T-helper 1 cell treated with Interleukin-12 subunit alpha and Interleukin-12 subunit beta and Interleukin-4 antibody, amounts not matched to agents 30 μg/mL and 1 μg/mL, for 36 hours (primary cell): ENCODE results near the gene GNG5.
"Not testable (repeated sequence)": the region's sequence is repeated elsewhere in the genome, so short reads cannot be mapped to it uniquely, and the experiment has no call there.

Experiments
- H3K27ac Mint-ChIP-seq: one replicate; pipeline ENCODE4 v1.8.0; 2021; ENCODE audit warnings: mild to moderate bottlenecking, mixed read lengths
- H3K27me3 Mint-ChIP-seq: one replicate; pipeline ENCODE4 v1.8.0; 2021; ENCODE audit warnings: low read depth, mixed read lengths
- H3K36me3 Mint-ChIP-seq: one replicate; pipeline ENCODE4 v1.8.0; 2021; ENCODE audit warnings: low read depth, mixed read lengths
- H3K4me1 Mint-ChIP-seq: one replicate; pipeline ENCODE4 v1.8.0; 2021; ENCODE audit warnings: low read depth, mixed read lengths
- H3K4me3 Mint-ChIP-seq: one replicate; pipeline ENCODE4 v1.8.0; 2021; ENCODE audit warnings: mild to moderate bottlenecking, moderate library complexity, mixed read lengths
- H3K9me3 Mint-ChIP-seq: one replicate; pipeline ENCODE4 v1.8.0; 2021; ENCODE audit warnings: mixed read lengths

GNG5 gene

DNA sequence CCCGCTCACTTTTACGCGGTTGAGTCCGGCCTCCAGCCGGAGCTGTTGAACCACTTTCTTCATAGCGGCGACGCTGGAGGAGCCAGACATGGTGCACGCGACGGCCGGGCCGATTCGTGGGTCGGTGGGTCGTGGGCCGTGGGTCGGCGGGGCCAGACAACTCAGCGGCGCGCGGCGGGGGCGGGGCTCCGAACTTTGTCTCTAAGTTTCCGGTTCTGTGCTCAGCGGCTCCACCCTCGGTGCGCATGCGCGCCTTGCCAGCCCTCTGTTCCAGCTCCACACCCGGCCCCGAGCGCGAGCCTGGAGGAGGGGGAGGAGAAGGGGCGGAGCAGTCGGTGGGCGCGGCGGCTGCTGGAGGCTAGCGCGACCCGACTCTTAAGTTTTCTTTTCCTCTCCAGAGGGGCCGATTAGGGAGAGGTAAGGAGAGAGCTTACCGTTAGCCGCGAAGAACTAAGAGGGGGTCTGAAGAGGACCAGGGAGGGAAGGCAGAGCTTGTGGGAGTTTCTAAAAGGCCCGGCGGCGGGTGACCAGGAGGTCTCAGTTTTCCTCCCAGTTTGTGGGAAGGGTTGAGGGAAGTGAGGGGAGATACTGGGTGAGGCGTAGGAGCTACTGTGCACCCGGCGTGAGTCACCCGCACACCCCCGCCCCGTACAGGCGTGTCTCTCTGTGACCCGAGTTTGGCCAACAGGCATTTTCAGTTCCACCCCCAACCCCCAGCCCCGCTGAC lies at the start of gene GNG5, which contains the start of gene SPATA1:
TSS of gene GNG5 (minus strand) at position 580 of the 727 bp plus-strand sequence. CDS start at position 90, 490 bp downstream.
TSS of gene SPATA1 (plus strand) at position 385 of the 727 bp plus-strand sequence. CDS start 9,974 bp downstream, outside the sequence.
- peaks cover 17% of the 10 kb centered on the region for H3K9me3 Mint-ChIP-seq
- peak within 1 kb of the TSS; percentile 99 for H3K27ac Mint-ChIP-seq
- no peaks in the 10 kb centered on the region for H3K27me3 Mint-ChIP-seq
- H3K36me3 Mint-ChIP-seq: peaks cover 31% of the 10 kb centered on the region
- peaks cover 31% of the 10 kb centered on the region for H3K4me1 Mint-ChIP-seq
- peak within 1 kb of the TSS; percentile 97 for H3K4me3 Mint-ChIP-seq

DNA sequence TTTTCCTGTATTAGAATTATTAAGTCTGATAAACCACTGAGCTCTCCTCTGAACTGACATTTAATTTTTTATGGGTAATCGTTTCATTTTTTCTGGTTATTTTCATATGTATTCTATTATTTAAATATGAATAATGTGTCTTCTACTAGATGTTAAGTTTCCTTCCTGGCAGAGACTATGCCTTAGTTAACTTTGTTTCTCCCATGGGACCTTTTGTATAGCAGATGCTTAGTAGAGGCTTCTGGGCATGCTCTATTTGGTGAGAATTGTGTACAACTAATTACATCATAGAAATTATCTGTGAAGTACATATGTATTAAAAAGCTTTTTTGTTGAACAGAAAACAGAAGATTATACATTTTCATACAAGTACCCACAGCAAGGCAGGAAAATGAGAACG lies 44.4 kb upstream of the GNG5 start:
- Mint-ChIP-seq H3K4me3 (no peak overlapping the region), H3K9me3 (no peaks in the 10 kb centered on the region), H3K27me3 (no peaks in the 10 kb centered on the region), H3K4me1 (peaks cover 2% of the 10 kb centered on the region), H3K27ac (no peak overlapping the region), H3K36me3 (peaks cover 17% of the 10 kb centered on the region)

DNA sequence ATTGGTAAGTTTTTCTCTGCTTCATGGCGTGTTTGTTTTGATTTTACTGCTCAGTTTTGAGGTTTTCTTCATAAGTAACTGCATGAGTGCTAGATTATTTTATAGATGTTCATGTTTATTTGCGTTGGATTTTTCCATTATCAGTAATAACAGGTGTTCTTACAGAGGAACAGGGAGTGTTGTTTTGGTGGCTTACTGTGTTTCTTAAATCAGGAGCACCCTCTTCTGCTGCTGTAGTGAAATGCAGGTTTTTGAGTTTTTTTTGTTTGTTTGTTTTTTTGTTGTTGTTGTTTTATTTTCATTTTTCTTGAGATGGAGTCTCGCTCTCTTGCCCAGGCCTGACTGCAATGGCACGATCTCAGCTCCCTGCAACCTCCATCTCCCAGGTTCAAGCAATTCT lies 35.3 kb upstream of the GNG5 start:
- no peaks in the 10 kb centered on the region for H3K27me3 Mint-ChIP-seq
- no peak overlapping the region for H3K27ac Mint-ChIP-seq
- peaks cover 22% of the 10 kb centered on the region for H3K4me1 Mint-ChIP-seq

DNA sequence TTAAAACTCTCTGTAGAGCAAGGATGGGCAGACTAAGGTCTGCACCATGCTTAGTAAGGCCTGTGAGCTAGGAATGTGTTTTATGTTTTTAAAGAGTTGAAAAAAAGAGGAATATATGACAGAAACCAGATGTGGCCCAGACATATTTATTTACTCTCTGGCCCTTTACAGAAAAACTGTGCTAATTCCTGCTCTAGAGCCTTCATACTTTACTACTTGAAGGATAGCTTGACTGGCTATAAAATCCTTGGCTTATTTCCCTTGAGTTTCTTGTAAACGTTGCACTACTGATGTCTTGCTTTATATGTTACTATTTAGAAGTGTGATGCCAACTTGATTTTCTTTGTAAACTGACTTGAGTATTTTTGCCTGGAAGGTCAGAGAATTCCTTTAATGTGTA lies 34.4 kb upstream of the GNG5 start:
- H3K27ac Mint-ChIP-seq: no peak overlapping the region
- no peak overlapping the region for H3K4me3 Mint-ChIP-seq
- no peaks in the 10 kb centered on the region for H3K27me3 Mint-ChIP-seq
- H3K36me3 Mint-ChIP-seq: peaks cover 14% of the 10 kb centered on the region
- peaks cover 22% of the 10 kb centered on the region for H3K4me1 Mint-ChIP-seq
- H3K9me3 Mint-ChIP-seq: no peaks in the 10 kb centered on the region

More for the DNA sequence above, 35.3 kb upstream of the GNG5 start:
- H3K4me3 Mint-ChIP-seq: no peak overlapping the region
- H3K36me3 Mint-ChIP-seq: peaks cover 14% of the 10 kb centered on the region
- no peaks in the 10 kb centered on the region for H3K9me3 Mint-ChIP-seq

DNA sequence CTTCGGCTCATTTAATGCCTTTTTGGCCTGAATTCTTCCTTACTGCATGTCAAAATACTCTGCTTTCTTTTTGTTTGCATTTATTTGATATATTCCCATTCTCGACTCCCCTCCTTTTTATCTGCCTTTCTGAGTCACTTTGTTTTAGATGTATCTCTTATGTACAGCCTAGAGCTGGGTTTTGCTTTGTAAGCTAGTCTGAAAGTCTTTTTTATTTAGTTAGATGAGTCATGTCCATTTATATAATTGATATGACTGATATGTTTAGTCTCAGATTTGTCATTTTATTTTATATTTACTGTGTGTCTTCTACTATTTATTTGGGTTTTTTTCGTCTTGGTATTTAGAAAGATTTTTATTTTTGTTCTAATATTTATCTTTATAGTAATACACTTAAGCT lies 33.6 kb upstream of the GNG5 start:
- H3K27me3 Mint-ChIP-seq: no peaks in the 10 kb centered on the region
- H3K27ac Mint-ChIP-seq: no peak overlapping the region
- H3K36me3 Mint-ChIP-seq: peaks cover 15% of the 10 kb centered on the region
- H3K4me3 Mint-ChIP-seq: no peak overlapping the region
- H3K9me3 Mint-ChIP-seq: no peaks in the 10 kb centered on the region
- peaks cover 22% of the 10 kb centered on the region for H3K4me1 Mint-ChIP-seq

DNA sequence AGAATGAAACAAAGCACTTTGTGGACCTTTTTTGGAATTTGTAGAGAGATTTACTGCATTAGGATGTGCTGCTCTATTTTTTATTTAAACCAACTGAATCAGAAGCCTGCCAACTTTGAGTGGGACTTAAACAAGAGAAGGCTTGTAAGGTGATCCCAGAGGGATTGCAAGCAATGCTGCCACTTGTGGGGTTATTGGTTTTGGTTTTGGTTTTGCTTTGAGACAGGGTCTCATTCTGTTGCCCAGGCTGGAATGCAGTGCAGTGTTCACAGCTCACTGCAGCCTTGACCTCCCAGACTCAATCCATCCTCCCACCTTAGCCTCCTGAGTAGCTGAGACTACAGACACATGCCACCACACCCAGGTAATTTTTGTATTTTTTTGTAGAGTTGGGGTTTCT lies 32.2 kb upstream of the GNG5 start:
- Mint-ChIP-seq H3K4me1 (peaks cover 22% of the 10 kb centered on the region), H3K27ac (peak overlapping the region; percentile 47), H3K36me3 (peaks cover 13% of the 10 kb centered on the region)

DNA sequence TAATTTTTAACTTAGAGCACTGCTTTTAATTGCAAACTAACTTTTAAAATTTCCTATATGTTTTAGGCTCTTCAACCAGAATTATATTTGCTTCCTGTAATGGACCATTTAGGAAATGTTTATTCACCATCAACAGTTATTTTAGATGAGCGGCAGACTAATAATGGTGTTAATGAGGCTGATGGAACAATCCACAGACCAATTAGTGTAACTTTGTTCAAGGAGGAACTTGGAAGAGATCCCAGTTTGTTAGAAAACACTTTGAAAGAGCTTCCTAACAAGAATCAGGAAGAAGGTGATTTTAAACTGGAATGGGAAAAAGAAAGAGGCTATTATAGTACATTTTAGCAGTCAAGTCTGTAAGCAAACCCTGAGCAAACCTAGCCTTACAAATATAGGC lies 19.4 kb upstream of the GNG5 start:
- H3K36me3 Mint-ChIP-seq: no peaks in the 10 kb centered on the region
- no peaks in the 10 kb centered on the region for H3K9me3 Mint-ChIP-seq
- no peak overlapping the region for H3K4me3 Mint-ChIP-seq
- H3K27me3 Mint-ChIP-seq: no peaks in the 10 kb centered on the region
- H3K4me1 Mint-ChIP-seq: no peaks in the 10 kb centered on the region
- H3K27ac Mint-ChIP-seq: no peak overlapping the region

More for the DNA sequence above, 32.2 kb upstream of the GNG5 start:
- Mint-ChIP-seq H3K27me3 (no peaks in the 10 kb centered on the region), H3K4me3 (no peak overlapping the region), H3K9me3 (no peaks in the 10 kb centered on the region)

DNA sequence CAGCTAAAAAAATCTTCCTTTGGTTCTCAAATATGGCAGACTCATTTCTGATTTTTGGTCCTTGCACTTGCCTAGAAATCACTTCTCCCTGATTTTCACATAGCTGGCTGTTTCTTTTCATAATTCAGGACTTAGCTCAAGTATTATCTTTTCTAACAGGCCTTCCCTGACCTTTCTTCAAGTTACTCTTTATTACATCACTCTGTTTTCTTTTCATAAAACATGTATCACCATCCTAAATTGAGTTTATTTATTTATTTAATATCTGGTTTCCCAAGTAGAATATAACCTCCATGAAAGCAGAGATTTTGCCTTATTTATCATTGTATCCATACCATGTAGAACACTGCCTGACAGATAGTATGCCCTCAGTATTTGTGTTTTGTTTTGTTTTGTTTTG lies 18.2 kb upstream of the GNG5 start:
- H3K27ac Mint-ChIP-seq: no peak overlapping the region
- H3K36me3 Mint-ChIP-seq: no peaks in the 10 kb centered on the region
- H3K4me1 Mint-ChIP-seq: no peaks in the 10 kb centered on the region
- no peaks in the 10 kb centered on the region for H3K27me3 Mint-ChIP-seq
- no peak overlapping the region for H3K4me3 Mint-ChIP-seq
- no peaks in the 10 kb centered on the region for H3K9me3 Mint-ChIP-seq

DNA sequence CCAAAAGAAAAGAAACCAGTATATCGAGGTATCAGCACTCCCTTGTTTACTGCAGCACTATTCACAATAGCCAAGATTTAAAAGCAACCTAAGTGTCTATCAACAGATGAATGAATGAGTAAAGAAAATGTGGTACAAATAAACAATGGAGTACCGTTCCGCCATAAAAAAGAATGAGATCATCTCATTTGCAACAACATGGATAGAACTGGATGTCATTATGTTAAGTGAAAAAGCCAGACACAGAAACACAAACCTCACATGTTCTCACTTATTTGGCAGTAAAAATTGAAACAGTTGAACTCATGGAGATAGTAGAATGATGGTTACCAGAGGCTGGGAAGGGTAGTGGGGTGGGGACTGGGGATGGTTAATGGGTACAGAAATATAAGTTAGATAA lies 4.3 kb upstream of the GNG5 start:
- no peak overlapping the region for H3K4me3 Mint-ChIP-seq
- H3K9me3 Mint-ChIP-seq: peaks cover 17% of the 10 kb centered on the region
- H3K27ac Mint-ChIP-seq: no peak overlapping the region
- H3K36me3 Mint-ChIP-seq: peaks cover 17% of the 10 kb centered on the region
- H3K4me1 Mint-ChIP-seq: peaks cover 3% of the 10 kb centered on the region
- no peaks in the 10 kb centered on the region for H3K27me3 Mint-ChIP-seq

DNA sequence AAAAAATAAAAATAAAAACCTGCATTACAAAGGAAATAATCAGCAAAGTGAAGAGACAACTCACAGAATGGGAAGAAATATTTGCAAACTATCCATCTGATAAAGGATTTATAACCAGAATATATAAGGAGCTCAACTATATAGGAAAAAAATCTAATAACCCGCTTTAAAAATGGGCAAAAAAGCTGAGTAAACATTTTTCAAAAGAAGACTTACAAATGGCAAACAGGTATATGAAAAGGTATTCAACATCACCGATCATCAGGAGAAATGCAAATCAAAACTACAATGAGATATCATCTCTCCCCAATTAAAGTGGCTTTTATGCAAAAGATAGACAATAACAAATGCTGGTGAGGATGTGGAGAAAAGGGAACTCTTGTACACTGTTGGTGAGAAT lies 3.8 kb upstream of the GNG5 start:
- peaks cover 17% of the 10 kb centered on the region for H3K9me3 Mint-ChIP-seq
- peaks cover 17% of the 10 kb centered on the region for H3K36me3 Mint-ChIP-seq
- no peaks in the 10 kb centered on the region for H3K27me3 Mint-ChIP-seq
- H3K27ac Mint-ChIP-seq: no peak overlapping the region
- H3K4me1 Mint-ChIP-seq: peaks cover 6% of the 10 kb centered on the region
- no peak overlapping the region for H3K4me3 Mint-ChIP-seq

DNA sequence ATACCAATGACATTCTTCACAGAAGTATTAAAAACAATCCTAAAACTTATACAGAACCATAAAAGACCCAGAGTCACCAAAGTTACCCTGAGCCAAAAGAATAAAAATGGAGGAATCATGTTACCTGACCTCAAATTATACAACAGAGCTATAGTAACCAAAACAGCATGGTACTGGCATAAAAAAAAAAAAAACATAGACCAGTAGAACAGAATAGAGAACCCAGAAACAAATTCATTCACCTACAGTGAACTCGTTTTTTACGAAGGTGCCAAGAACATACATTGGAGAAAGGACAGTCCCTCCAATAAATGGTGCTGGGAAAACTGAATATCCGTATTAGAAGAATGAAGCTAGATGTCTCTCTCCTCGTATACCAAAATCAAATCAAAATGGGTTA lies 2.6 kb upstream of the GNG5 start:
- peaks cover 20% of the 10 kb centered on the region for H3K36me3 Mint-ChIP-seq
- H3K4me3 Mint-ChIP-seq: no peak overlapping the region
- H3K9me3 Mint-ChIP-seq: peaks cover 17% of the 10 kb centered on the region
- H3K27me3 Mint-ChIP-seq: no peaks in the 10 kb centered on the region
- no peak overlapping the region for H3K27ac Mint-ChIP-seq
- H3K4me1 Mint-ChIP-seq: peaks cover 16% of the 10 kb centered on the region

DNA sequence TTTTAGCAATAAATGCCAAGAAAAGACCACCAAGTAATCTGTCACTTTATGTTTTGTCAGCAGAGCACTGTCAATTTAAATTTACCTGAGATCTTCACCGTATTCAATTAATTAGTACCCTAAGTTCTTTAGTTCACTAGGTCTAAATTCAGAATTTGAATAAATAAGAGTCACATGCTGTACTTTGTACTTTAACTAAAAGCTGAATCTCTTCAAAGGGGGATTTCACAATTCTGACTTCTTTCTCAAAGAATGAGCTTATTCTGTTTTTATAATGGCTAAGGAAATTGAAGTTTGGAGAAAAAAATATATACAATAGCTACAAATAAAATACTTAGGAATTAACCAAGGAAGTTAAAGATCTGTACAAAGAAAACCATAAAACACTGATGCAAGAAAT lies 2.1 kb upstream of the GNG5 start:
- Mint-ChIP-seq H3K4me1 (peaks cover 20% of the 10 kb centered on the region), H3K4me3 (peak overlapping the region; percentile 40), H3K36me3 (peaks cover 20% of the 10 kb centered on the region), H3K9me3 (peaks cover 17% of the 10 kb centered on the region), H3K27ac (peak overlapping the region; percentile 36), H3K27me3 (no peaks in the 10 kb centered on the region)

DNA sequence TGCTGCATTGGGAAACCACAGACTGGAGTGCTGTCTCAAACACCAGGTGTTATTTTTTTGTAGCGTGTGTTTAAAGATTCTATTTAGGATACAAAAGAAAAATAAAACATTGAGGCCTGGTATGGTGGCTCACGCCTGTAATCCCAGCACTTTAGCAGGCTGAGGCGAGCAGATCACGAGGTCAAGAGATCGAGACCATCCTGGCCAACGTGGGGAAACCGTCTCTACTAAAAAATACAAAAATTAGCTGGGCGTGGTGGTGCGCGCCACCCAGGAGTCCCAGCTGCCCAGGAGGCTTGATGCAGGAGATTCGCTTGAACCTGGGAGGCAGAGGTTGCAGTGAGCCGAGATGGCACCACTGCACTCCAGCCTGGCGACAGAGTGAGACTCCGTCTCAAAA lies 1.5 kb upstream of the GNG5 start:
- H3K36me3 Mint-ChIP-seq: peaks cover 23% of the 10 kb centered on the region
- H3K27ac Mint-ChIP-seq, H3K27me3 Mint-ChIP-seq, H3K4me3 Mint-ChIP-seq: not testable (repeated sequence)
- H3K4me1 Mint-ChIP-seq: peaks cover 25% of the 10 kb centered on the region
- peaks cover 17% of the 10 kb centered on the region for H3K9me3 Mint-ChIP-seq

DNA sequence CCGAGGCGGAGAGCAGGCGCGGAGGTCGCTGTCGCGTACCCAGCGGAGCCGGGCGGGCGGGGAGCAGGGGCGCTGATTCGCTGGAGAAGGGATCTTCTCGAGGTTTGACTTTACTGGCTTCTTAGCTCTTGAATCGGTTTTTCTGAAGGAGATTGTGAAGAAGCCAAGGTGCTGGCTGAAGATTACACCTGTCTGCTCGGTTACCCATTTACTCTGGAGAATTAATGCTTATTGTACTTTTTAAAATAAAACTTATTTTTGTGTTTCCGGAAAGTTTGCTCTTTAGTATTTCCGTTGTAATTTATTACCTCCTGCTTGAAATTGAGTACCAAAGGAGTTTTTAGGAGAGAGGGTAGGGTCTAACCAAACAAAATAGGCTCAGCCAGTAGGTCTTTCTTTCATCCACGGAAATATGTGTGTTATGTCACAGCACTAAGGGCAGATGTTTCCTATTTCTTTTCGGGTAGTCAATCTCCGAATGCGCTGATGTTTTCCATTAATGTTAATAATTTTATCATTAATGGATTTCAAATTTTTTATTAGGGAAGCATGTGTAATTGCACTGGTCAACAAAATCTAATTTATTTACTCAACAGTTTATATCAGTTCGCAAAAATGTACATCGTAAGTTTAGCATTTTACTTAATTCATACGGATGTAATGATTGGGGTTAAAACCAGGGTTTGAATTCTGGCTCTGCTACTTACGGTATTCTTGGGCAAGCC lies 510 bp upstream of the GNG5 start:
- Mint-ChIP-seq H3K4me1 (peaks cover 25% of the 10 kb centered on the region), H3K9me3 (peaks cover 17% of the 10 kb centered on the region), H3K4me3 (peak overlapping the region; percentile 94), H3K27me3 (no peaks in the 10 kb centered on the region), H3K36me3 (peaks cover 23% of the 10 kb centered on the region), H3K27ac (peak overlapping the region; percentile 99)

DNA sequence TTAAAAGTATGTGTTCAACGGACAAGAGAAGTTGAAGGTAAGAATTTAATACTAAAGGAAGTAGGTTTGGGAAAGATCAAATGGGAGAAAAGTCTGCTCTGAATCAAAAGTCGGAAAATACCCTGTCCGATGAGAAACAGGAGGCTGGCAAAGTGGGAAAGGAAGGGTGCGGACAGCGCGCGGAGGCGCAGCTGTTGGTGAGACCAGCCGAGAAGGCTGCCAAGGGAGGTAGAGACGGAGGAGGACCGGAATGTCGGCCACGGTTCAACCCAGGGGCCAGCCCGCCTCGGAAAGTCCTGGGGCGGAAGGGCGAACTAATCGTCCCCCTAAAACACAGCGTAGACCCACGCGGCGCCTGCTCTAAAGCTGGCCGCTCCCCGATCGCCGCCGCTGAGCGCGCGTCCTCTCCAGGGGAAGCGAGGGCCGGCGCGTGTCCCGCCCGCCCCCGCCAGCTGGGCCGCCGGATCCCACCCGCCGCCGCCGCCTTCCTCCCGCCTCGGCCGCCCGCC lies 834 bp downstream of the GNG5 start:
- Mint-ChIP-seq H3K36me3 (peaks cover 29% of the 10 kb centered on the region), H3K4me1 (peaks cover 35% of the 10 kb centered on the region)

More for the DNA sequence above, 834 bp downstream of the GNG5 start:
- peaks cover 14% of the 10 kb centered on the region for H3K9me3 Mint-ChIP-seq
- H3K4me3 Mint-ChIP-seq: peak overlapping the region; percentile 97
- H3K27me3 Mint-ChIP-seq: no peaks in the 10 kb centered on the region
- H3K27ac Mint-ChIP-seq: peak overlapping the region; percentile 99
